Measurements from ENCODE around the gene CEP112. TPM values are rescaled to one million over a fixed set of nuclear protein-coding genes. Genes with fewer than 3 reads are reported as not detected.
A peak's percentile ranks its signal among the peaks of the same experiment; 100 is the strongest.

CEP112 gene
- total RNA-seq (2014; rRNA removed; shearing (Covaris generic); ENCODE audit: low replicate concordance) = 2.8 and 4.5 TPM in 2 replicates

GRCh38 chr17:66191593-66192377 lies at the start of gene CEP112:
Gene CEP112 (minus strand): TSS chr17:66192133.
- in situ Hi-C loops (cut with HindIII; ENCODE audit: low pct_unique_long_range_greater_than_20kb, low sequenced_read_pairs) = no loop called here
- DNase-seq (ENCODE audit: low read depth) = peak; percentile 88

- DNase-seq (ENCODE audit: low read depth) = no peak
- in situ Hi-C loops (cut with HindIII; ENCODE audit: low pct_unique_long_range_greater_than_20kb, low sequenced_read_pairs) = no loop called here
Measured at GRCh38 chr17:66240630-66241029, 48.7 kb upstream of the CEP112 start.

GRCh38 chr17:66240013-66240412 lies 48.1 kb upstream of the CEP112 start:
- no peak for DNase-seq (ENCODE audit: low read depth)
- in situ Hi-C loops (cut with HindIII; ENCODE audit: low pct_unique_long_range_greater_than_20kb, low sequenced_read_pairs) = no loop called here

GRCh38 chr17:66235377-66235994 lies 43.6 kb upstream of the CEP112 start:
- in situ Hi-C loops (cut with HindIII; ENCODE audit: low pct_unique_long_range_greater_than_20kb, low sequenced_read_pairs) = no loop called here
- DNase-seq (ENCODE audit: low read depth) = no peak

GRCh38 chr17:66234611-66235010 lies 42.7 kb upstream of the CEP112 start:
- in situ Hi-C loops (cut with HindIII; ENCODE audit: low pct_unique_long_range_greater_than_20kb, low sequenced_read_pairs) = no loop called here
- no peak for DNase-seq (ENCODE audit: low read depth)

GRCh38 chr17:66233023-66233753 lies 41.3 kb upstream of the CEP112 start:
- in situ Hi-C loops (cut with HindIII; ENCODE audit: low pct_unique_long_range_greater_than_20kb, low sequenced_read_pairs) = no loop called here
- DNase-seq (ENCODE audit: low read depth) = no peak

- DNase-seq (ENCODE audit: low read depth) = no peak
- in situ Hi-C loops (cut with HindIII; ENCODE audit: low pct_unique_long_range_greater_than_20kb, low sequenced_read_pairs) = no loop called here
Measured at GRCh38 chr17:66230922-66231591, 39.1 kb upstream of the CEP112 start.

GRCh38 chr17:66229783-66230538 lies 38.0 kb upstream of the CEP112 start:
- in situ Hi-C loops (cut with HindIII; ENCODE audit: low pct_unique_long_range_greater_than_20kb, low sequenced_read_pairs) = no loop called here
- no peak for DNase-seq (ENCODE audit: low read depth)

- DNase-seq (ENCODE audit: low read depth) = peak; percentile 22
- in situ Hi-C loops (cut with HindIII; ENCODE audit: low pct_unique_long_range_greater_than_20kb, low sequenced_read_pairs) = no loop called here
Measured at GRCh38 chr17:66228887-66229782, 37.2 kb upstream of the CEP112 start, which contains the start of gene APOH. Gene APOH (minus strand): TSS chr17:66229415. CDS start chr17:66229379, 36 bp downstream.

GRCh38 chr17:66227212-66228045 lies 35.5 kb upstream of the CEP112 start:
- in situ Hi-C loops (cut with HindIII; ENCODE audit: low pct_unique_long_range_greater_than_20kb, low sequenced_read_pairs) = no loop called here
- DNase-seq (ENCODE audit: low read depth) = no peak

GRCh38 chr17:66222798-66223350 lies 30.9 kb upstream of the CEP112 start:
- in situ Hi-C loops (cut with HindIII; ENCODE audit: low pct_unique_long_range_greater_than_20kb, low sequenced_read_pairs) = no loop called here
- DNase-seq (ENCODE audit: low read depth) = no peak

GRCh38 chr17:66221755-66222530 lies 30.0 kb upstream of the CEP112 start:
- in situ Hi-C loops (cut with HindIII; ENCODE audit: low pct_unique_long_range_greater_than_20kb, low sequenced_read_pairs) = no loop called here
- no peak for DNase-seq (ENCODE audit: low read depth)

GRCh38 chr17:66221343-66221742 lies 29.4 kb upstream of the CEP112 start:
- in situ Hi-C loops (cut with HindIII; ENCODE audit: low pct_unique_long_range_greater_than_20kb, low sequenced_read_pairs) = no loop called here
- DNase-seq (ENCODE audit: low read depth) = no peak

GRCh38 chr17:66220079-66220835 lies 28.3 kb upstream of the CEP112 start:
- in situ Hi-C loops (cut with HindIII; ENCODE audit: low pct_unique_long_range_greater_than_20kb, low sequenced_read_pairs) = no loop called here
- DNase-seq (ENCODE audit: low read depth) = no peak

GRCh38 chr17:66215529-66215911 lies 23.6 kb upstream of the CEP112 start:
- in situ Hi-C loops (cut with HindIII; ENCODE audit: low pct_unique_long_range_greater_than_20kb, low sequenced_read_pairs) = no loop called here
- DNase-seq (ENCODE audit: low read depth) = no peak

Measured in Caki2 (cell line).